ENCODE results near the gene PCED1B. TPM values are rescaled to one million over a fixed set of nuclear protein-coding genes. Genes with fewer than 3 reads are reported as not detected.

Gene PCED1B
- total RNA-seq, 2 donors from 2014 or later = 6.6 to 12.3 TPM

- H3K4me1 ChIP-seq (ENCODE audit: control insufficient read depth in 1 of 2, low read depth in 2 of 2) = peaks cover 5 to 27% of the 10 kb centered on the region in 2 donors
- H3K9me3 ChIP-seq = no peaks in the 10 kb centered on the region
- no peak for TF ChIP-seq CTCF (IDR thresholded peaks at IDR 0.05)
- no peak for DNase-seq (ENCODE audit: low spot score)
- H3K27me3 ChIP-seq (replicated peaks; ENCODE audit: insufficient read depth) = no peaks in the 10 kb centered on the region
- no peak overlapping the region for H3K4me3 ChIP-seq
- H3K27ac ChIP-seq = peak overlapping the region in 1 of 2 donors; percentile 32
- no peak for ATAC-seq (ENCODE audit: insufficient number of reproducible peaks, low FRiP score, low read depth)
- no peaks in the 10 kb centered on the region for H3K36me3 ChIP-seq
Observed at GRCh38 chr12:47068539-47068938, 10.9 kb upstream of the PCED1B start.

DNA sequence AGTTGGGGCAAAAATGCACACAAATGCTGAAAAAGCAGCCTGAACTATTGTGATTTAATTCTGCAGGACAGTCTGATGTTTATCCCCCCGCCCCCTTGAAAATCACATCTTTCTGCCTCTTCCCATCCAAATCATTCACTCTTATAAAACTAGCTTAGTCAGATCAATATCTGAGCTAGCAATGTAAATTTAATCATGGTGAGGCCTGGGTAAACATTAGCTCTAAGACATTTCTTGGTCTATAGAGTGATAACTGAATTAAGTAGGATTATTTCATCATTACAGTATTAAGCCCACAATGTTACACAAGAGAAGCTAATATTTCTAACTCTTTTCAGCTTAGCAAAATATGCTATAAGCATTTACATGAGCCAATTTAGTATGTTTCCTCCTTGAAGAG, 9.1 kb upstream of the PCED1B start:
- Histone ChIP-seq H3K4me3 (no peak overlapping the region), H3K27ac (peak overlapping the region in 1 of 2 donors; percentile 22), H3K9me3 (no peaks in the 10 kb centered on the region), H3K27me3 (replicated peaks; ENCODE audit: insufficient read depth) (no peaks in the 10 kb centered on the region), H3K4me1 (ENCODE audit: control insufficient read depth in 1 of 2, low read depth in 2 of 2) (peaks cover 5 to 27% of the 10 kb centered on the region in 2 donors), H3K36me3 (no peaks in the 10 kb centered on the region)
- ATAC-seq (ENCODE audit: insufficient number of reproducible peaks, low FRiP score, low read depth) = no peak
- no peak for TF ChIP-seq CTCF (IDR thresholded peaks at IDR 0.05)
- DNase-seq (ENCODE audit: low spot score) = no peak

GRCh38 chr12:47071241-47071852, 8.1 kb upstream of the PCED1B start:
- Histone ChIP-seq H3K27ac (peak overlapping the region in 1 of 2 donors; percentile 22), H3K27me3 (replicated peaks; ENCODE audit: insufficient read depth) (no peaks in the 10 kb centered on the region), H3K36me3 (no peaks in the 10 kb centered on the region), H3K4me1 (ENCODE audit: control insufficient read depth in 1 of 2, low read depth in 2 of 2) (peaks cover 5 to 19% of the 10 kb centered on the region in 2 donors), H3K4me3 (no peak overlapping the region), H3K9me3 (no peaks in the 10 kb centered on the region)
- peak; percentile 40 for TF ChIP-seq CTCF (IDR thresholded peaks at IDR 0.05)
- DNase-seq (ENCODE audit: low spot score) (no peak), ATAC-seq (ENCODE audit: insufficient number of reproducible peaks, low FRiP score, low read depth) (no peak)

DNA sequence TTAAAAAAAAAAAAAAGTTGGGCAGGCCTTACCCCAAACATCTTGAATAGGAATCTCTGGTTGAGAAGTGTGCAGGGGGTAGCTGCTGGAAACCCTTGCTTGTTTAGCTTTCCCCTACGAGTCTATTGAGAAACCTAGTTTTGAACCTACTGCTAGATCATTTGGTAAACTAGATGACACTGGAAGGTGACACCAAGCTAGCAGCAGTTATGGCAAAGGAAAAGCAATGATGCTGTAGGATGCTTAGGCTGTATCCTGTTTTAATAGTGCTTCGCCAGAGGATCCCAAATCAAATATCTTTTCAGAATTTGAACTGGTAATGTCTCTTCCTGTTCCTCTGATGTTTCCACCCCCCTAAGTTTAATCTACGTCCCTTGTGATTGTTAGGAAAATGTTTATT, 5.5 kb upstream of the PCED1B start:
- Histone ChIP-seq H3K4me3 (no peak overlapping the region), H3K27me3 (replicated peaks; ENCODE audit: insufficient read depth) (no peaks in the 10 kb centered on the region), H3K9me3 (no peaks in the 10 kb centered on the region), H3K36me3 (no peaks in the 10 kb centered on the region), H3K4me1 (ENCODE audit: control insufficient read depth in 1 of 2, low read depth in 2 of 2) (peaks cover 3 to 27% of the 10 kb centered on the region in 2 donors), H3K27ac (no peak overlapping the region)
- TF ChIP-seq CTCF (IDR thresholded peaks at IDR 0.05) = no peak
- no peak for ATAC-seq (ENCODE audit: insufficient number of reproducible peaks, low FRiP score, low read depth)
- no peak for DNase-seq (ENCODE audit: low spot score)

- H3K27ac ChIP-seq = no peak overlapping the region
- no peaks in the 10 kb centered on the region for H3K36me3 ChIP-seq
- no peak for DNase-seq (ENCODE audit: low spot score)
- H3K27me3 ChIP-seq (replicated peaks; ENCODE audit: insufficient read depth) = no peaks in the 10 kb centered on the region
- no peaks in the 10 kb centered on the region for H3K9me3 ChIP-seq
- peaks cover 3 to 27% of the 10 kb centered on the region in 2 donors for H3K4me1 ChIP-seq (ENCODE audit: control insufficient read depth in 1 of 2, low read depth in 2 of 2)
- TF ChIP-seq CTCF (IDR thresholded peaks at IDR 0.05) = no peak
- ATAC-seq (ENCODE audit: insufficient number of reproducible peaks, low FRiP score, low read depth) = no peak
- H3K4me3 ChIP-seq = no peak overlapping the region
Observed at GRCh38 chr12:47074757-47075156, 4.7 kb upstream of the PCED1B start.
